ENCODE data around the gene OR2Y1.
"Not testable (repeated sequence)": the region's sequence is repeated elsewhere in the genome, so short reads cannot be mapped to it uniquely, and the experiment has no call there.

OR2Y1 gene

DNA sequence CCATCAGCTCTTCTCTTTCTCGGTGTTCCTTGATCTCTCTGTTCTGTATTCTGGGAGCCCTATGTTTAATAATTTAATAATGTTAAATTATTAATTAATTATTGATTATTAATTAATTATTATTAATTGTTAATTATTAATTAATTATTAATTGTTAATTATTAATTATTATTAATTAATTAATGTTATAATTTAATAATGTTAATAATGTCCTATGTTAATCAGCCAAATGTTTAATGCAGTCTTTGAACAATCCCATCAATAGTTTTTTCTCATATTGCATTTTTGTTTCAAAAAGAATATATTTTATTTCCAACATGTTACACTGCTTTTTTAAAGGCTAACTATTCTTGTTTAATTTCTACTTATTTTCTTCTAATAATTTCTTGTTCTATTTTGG lies 36.5 kb upstream of the OR2Y1 start:
- no peaks in the 10 kb centered on the region for H3K36me3 Mint-ChIP-seq (ENCODE audit: low read depth)
- no peak overlapping the region for H3K4me3 Mint-ChIP-seq

GRCh38 chr5:180775624-180776023 lies 35.8 kb upstream of the OR2Y1 start:
- Mint-ChIP-seq H3K27ac (no peak overlapping the region), H3K4me3 (no peak overlapping the region), H3K27me3 (ENCODE audit: low read depth) (peaks cover 5% of the 10 kb centered on the region), H3K4me1 (ENCODE audit: low read depth) (no peaks in the 10 kb centered on the region), H3K9me3 (peaks cover 7% of the 10 kb centered on the region), H3K36me3 (ENCODE audit: low read depth) (no peaks in the 10 kb centered on the region)

More for the DNA sequence above, 36.5 kb upstream of the OR2Y1 start:
- H3K9me3 Mint-ChIP-seq = peaks cover 7% of the 10 kb centered on the region
- no peaks in the 10 kb centered on the region for H3K4me1 Mint-ChIP-seq (ENCODE audit: low read depth)
- peaks cover 5% of the 10 kb centered on the region for H3K27me3 Mint-ChIP-seq (ENCODE audit: low read depth)
- H3K27ac Mint-ChIP-seq = no peak overlapping the region

- Mint-ChIP-seq H3K27ac (no peak overlapping the region), H3K27me3 (ENCODE audit: low read depth) (peaks cover 18% of the 10 kb centered on the region), H3K36me3 (ENCODE audit: low read depth) (no peaks in the 10 kb centered on the region), H3K9me3 (peaks cover 13% of the 10 kb centered on the region), H3K4me3 (no peak overlapping the region), H3K4me1 (ENCODE audit: low read depth) (no peaks in the 10 kb centered on the region)
These were observed 32.0 kb upstream of the OR2Y1 start for GRCh38 chr5:180771839-180772238.

- Mint-ChIP-seq H3K27me3 (ENCODE audit: low read depth) (peaks cover 24% of the 10 kb centered on the region), H3K36me3 (ENCODE audit: low read depth) (no peaks in the 10 kb centered on the region), H3K9me3 (peaks cover 13% of the 10 kb centered on the region), H3K27ac (no peak overlapping the region), H3K4me3 (no peak overlapping the region), H3K4me1 (ENCODE audit: low read depth) (no peaks in the 10 kb centered on the region)
These were observed 30.0 kb upstream of the OR2Y1 start for GRCh38 chr5:180769821-180770220.

DNA sequence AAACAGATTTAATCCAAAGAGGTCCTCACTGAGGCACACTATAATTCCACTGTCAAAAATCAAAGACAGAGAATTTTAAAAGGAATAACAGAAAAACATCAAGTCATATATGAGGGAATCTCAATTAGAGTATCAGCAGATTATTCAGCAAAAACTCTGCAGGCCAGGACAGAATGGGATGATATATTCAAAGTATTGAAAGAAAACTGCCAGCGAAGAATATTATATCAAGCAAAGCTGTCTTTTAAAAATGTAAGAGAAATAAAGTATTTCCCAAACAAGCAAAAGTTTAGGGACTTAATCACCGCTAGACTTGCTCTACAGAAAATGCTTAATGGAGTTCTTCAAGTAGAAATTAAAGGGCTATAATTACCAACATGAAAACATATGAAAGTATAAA lies 15.7 kb upstream of the OR2Y1 start:
- Mint-ChIP-seq H3K4me1 (ENCODE audit: low read depth) (no peaks in the 10 kb centered on the region), H3K4me3 (no peak overlapping the region), H3K27me3 (ENCODE audit: low read depth) (peaks cover 7% of the 10 kb centered on the region), H3K27ac (no peak overlapping the region), H3K9me3 (peaks cover 9% of the 10 kb centered on the region), H3K36me3 (ENCODE audit: low read depth) (no peaks in the 10 kb centered on the region)

- Mint-ChIP-seq H3K9me3 (no peaks in the 10 kb centered on the region), H3K4me3 (no peak overlapping the region), H3K4me1 (ENCODE audit: low read depth) (no peaks in the 10 kb centered on the region), H3K27ac (no peak overlapping the region), H3K36me3 (ENCODE audit: low read depth) (no peaks in the 10 kb centered on the region), H3K27me3 (ENCODE audit: low read depth) (peaks cover 7% of the 10 kb centered on the region)
These were observed 4.4 kb upstream of the OR2Y1 start for GRCh38 chr5:180744253-180744652.

DNA sequence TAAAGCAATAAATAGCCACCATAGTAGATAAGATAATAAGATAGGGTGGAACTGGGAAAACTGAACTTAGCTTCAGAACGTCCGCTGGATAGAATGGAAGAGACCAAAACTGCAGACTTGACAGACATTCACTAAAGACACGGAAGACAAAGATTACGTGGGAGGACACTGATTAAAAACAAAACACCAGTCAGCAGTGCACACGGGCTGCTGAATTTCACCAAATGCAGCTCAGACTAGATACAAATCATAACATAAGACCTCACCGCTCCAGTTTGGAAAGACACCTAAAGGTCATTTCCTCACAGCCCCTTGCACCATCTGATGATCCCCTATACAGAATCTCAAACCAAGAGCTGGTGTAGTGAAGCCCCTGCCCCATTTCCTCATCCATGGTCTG lies 2.9 kb upstream of the OR2Y1 start:
- Mint-ChIP-seq H3K27me3 (ENCODE audit: low read depth) (peaks cover 8% of the 10 kb centered on the region), H3K9me3 (no peaks in the 10 kb centered on the region), H3K27ac (no peak overlapping the region), H3K36me3 (ENCODE audit: low read depth) (no peaks in the 10 kb centered on the region), H3K4me3 (no peak overlapping the region), H3K4me1 (ENCODE audit: low read depth) (no peaks in the 10 kb centered on the region)

DNA sequence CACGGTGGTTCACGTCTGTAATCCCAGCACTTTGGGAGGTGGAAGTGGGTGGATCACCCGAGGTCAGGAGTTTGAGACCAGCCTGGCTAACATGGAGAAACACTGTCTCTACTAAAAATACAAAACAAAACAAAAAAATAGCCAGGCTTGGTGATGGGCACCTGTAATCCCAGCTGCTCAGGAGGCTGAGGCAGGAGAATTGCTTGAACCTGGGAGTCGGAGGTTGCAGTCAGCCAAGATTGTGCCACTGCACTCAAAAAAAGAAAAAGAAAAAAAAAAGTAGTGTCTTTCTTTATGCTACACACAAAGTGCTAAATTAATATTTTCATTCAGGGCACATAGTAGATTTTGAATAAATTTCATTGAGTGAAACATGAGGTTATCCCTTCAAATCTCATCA lies 1.1 kb upstream of the OR2Y1 start:
- H3K27me3 Mint-ChIP-seq (ENCODE audit: low read depth) = peaks cover 15% of the 10 kb centered on the region
- not testable (repeated sequence) for H3K27ac Mint-ChIP-seq; H3K36me3 Mint-ChIP-seq (ENCODE audit: low read depth); H3K4me3 Mint-ChIP-seq; H3K9me3 Mint-ChIP-seq; H3K4me1 Mint-ChIP-seq (ENCODE audit: low read depth)

DNA sequence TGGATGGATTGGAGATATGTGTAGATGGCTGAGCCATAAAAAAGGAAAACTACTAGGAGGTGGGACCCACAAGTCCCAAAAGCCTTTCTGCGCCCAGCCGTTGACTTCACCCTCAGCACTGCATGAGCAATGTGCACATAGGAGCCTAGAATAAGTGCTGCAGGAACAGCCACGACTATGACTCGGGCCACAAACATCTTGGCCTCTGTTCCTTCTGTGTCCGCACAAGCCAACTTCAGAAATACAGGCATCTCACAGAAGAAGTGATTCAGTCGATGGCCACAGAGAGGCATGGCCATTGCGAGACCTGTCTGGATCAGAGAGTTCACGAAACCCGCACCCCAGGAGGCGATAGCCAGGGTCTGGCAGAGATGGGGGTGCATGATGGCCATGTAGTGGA lies 587 bp downstream of the OR2Y1 start:
- Mint-ChIP-seq H3K27me3 (ENCODE audit: low read depth) (peaks cover 18% of the 10 kb centered on the region), H3K4me3 (no peak overlapping the region), H3K9me3 (no peaks in the 10 kb centered on the region), H3K4me1 (ENCODE audit: low read depth) (no peaks in the 10 kb centered on the region), H3K27ac (no peak overlapping the region), H3K36me3 (ENCODE audit: low read depth) (no peaks in the 10 kb centered on the region)

- no peak overlapping the region for H3K27ac Mint-ChIP-seq
- no peaks in the 10 kb centered on the region for H3K36me3 Mint-ChIP-seq (ENCODE audit: low read depth)
- H3K4me3 Mint-ChIP-seq = no peak overlapping the region
- H3K4me1 Mint-ChIP-seq (ENCODE audit: low read depth) = no peaks in the 10 kb centered on the region
- H3K27me3 Mint-ChIP-seq (ENCODE audit: low read depth) = peaks cover 29% of the 10 kb centered on the region
- no peaks in the 10 kb centered on the region for H3K9me3 Mint-ChIP-seq
These were observed 3.3 kb downstream of the OR2Y1 start for GRCh38 chr5:180736536-180736935.

- peaks cover 12% of the 10 kb centered on the region for H3K27me3 Mint-ChIP-seq (ENCODE audit: low read depth)
- no peak overlapping the region for H3K4me3 Mint-ChIP-seq
- peaks cover 4% of the 10 kb centered on the region for H3K4me1 Mint-ChIP-seq (ENCODE audit: low read depth)
- H3K9me3 Mint-ChIP-seq = no peaks in the 10 kb centered on the region
- H3K27ac Mint-ChIP-seq = no peak overlapping the region
- H3K36me3 Mint-ChIP-seq (ENCODE audit: low read depth) = no peaks in the 10 kb centered on the region
These were observed 14.9 kb downstream of the OR2Y1 start for GRCh38 chr5:180724944-180725343.

DNA sequence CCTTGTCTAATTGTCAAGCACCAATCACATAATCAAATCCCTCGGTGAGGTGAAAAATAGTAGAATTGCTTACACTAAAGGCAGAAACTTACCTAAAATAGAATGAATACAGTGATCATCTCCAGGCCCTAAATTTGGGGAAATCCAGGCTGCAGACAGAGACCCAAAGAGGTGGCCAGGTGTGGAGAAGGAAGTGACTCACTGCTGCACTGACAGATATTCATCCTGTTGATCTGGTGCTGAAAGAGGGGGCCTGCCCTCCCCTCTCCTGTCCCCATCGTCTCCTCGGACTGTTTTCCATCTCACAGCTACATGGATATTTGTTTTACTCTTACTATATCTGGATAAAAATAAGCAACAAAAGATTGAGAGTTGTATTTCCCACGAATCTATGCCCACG lies 15.9 kb downstream of the OR2Y1 start:
- H3K4me3 Mint-ChIP-seq = no peak overlapping the region

DNA sequence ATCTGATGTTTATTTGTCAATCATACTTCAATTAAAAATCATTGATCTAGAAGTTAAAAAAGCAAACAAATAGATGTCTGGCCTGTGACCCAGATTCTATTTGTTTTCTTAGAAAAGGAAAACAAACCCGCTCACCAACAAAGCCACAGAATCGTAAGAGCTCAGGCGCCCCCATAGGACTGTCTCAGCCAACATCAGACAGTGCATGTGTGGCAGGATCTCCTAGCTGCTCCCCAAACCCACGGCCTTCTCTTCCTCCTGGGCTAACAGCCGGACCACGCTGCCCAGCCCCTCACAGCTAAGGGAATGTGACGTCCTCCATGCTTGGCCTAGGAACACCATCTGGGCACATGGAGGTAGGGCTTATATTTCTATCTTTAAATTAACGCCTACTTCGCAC lies 19.4 kb downstream of the OR2Y1 start:
- no peaks in the 10 kb centered on the region for H3K36me3 Mint-ChIP-seq (ENCODE audit: low read depth)
- no peaks in the 10 kb centered on the region for H3K9me3 Mint-ChIP-seq
- peaks cover 5% of the 10 kb centered on the region for H3K27me3 Mint-ChIP-seq (ENCODE audit: low read depth)
- no peak overlapping the region for H3K4me3 Mint-ChIP-seq
- H3K27ac Mint-ChIP-seq = no peak overlapping the region
- H3K4me1 Mint-ChIP-seq (ENCODE audit: low read depth) = peaks cover 10% of the 10 kb centered on the region

More for the DNA sequence above, 15.9 kb downstream of the OR2Y1 start:
- H3K4me1 Mint-ChIP-seq (ENCODE audit: low read depth) = peaks cover 4% of the 10 kb centered on the region
- H3K27ac Mint-ChIP-seq = no peak overlapping the region
- H3K27me3 Mint-ChIP-seq (ENCODE audit: low read depth) = peaks cover 12% of the 10 kb centered on the region
- H3K36me3 Mint-ChIP-seq (ENCODE audit: low read depth) = no peaks in the 10 kb centered on the region
- H3K9me3 Mint-ChIP-seq = no peaks in the 10 kb centered on the region

DNA sequence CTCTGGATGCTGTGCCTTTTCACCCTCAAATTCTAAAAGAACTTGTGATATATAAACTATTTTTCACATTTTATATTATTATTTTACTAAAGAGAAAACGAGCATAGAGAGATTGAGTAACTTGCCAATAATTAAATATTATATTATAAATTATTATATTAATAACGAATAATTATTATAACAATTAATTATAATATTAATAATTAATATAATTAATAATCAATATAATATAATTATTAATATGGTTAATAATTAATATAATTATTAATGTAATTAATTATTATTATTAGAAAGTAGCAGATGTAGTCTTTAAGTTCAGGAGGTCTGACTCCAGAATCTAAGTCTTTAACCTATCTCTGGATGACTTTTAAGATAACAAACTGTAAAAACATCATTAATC lies 20.1 kb downstream of the OR2Y1 start:
- peaks cover 7% of the 10 kb centered on the region for H3K27me3 Mint-ChIP-seq (ENCODE audit: low read depth)
- no peaks in the 10 kb centered on the region for H3K9me3 Mint-ChIP-seq
- H3K36me3 Mint-ChIP-seq (ENCODE audit: low read depth) = no peaks in the 10 kb centered on the region
- peaks cover 10% of the 10 kb centered on the region for H3K4me1 Mint-ChIP-seq (ENCODE audit: low read depth)
- no peak overlapping the region for H3K27ac Mint-ChIP-seq
- no peak overlapping the region for H3K4me3 Mint-ChIP-seq

DNA sequence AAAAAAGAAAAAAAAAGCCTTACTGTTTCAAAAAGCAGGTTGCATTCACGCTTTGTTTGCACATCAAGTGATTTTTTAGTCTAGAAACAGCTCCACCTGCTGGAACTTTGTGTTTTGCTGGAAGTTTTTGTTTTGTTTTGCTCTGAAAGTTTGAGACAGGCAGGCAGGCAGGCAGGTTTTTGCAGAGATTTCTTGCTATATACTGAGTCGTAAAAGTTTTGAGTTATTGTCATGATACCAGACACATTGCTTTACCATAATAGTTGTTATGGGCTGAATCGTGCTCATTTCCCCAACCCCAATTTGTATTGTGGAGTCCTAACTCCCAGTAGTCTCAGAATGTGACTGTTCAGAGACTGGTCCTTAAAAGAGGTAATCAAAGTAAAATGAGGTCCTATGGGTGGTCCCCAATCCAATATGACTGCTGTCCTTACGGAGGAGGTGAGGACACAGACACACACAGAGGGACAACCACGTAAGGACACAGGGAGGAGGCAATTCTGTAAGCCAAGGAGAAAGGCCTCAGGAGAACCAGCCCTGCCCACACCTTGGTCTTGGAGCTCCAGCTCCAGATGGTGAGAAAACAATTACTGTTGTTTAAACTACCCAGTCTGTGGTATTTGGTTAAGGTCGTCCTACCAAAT lies 20.9 kb downstream of the OR2Y1 start:
- H3K9me3 Mint-ChIP-seq = no peaks in the 10 kb centered on the region
- H3K27me3 Mint-ChIP-seq (ENCODE audit: low read depth) = peaks cover 10% of the 10 kb centered on the region
- no peak overlapping the region for H3K4me3 Mint-ChIP-seq
- H3K4me1 Mint-ChIP-seq (ENCODE audit: low read depth) = peaks cover 8% of the 10 kb centered on the region
- no peaks in the 10 kb centered on the region for H3K36me3 Mint-ChIP-seq (ENCODE audit: low read depth)
- no peak overlapping the region for H3K27ac Mint-ChIP-seq

DNA sequence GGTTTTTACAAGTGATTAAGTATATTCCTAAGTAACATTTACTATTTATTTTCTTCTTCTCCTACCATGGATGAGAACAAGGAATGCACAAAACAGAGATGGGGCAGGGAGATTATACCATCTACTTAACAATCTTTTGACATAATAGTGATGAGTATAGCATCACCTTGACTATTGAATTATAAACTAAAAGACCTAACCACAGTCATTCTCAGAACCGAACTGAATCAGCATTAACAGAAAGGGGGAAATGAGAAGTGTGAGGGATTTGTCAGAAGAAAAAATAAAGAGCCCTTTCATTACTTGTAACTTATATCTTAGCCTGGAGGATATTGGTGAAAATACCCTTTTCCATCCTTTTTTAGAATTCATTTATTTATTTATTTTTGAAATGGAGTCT lies 21.9 kb downstream of the OR2Y1 start:
- H3K36me3 Mint-ChIP-seq (ENCODE audit: low read depth) = no peaks in the 10 kb centered on the region
- H3K4me1 Mint-ChIP-seq (ENCODE audit: low read depth) = peaks cover 6% of the 10 kb centered on the region
- peaks cover 14% of the 10 kb centered on the region for H3K27me3 Mint-ChIP-seq (ENCODE audit: low read depth)
- peaks cover 3% of the 10 kb centered on the region for H3K9me3 Mint-ChIP-seq
- H3K4me3 Mint-ChIP-seq = no peak overlapping the region
- no peak overlapping the region for H3K27ac Mint-ChIP-seq
